Left renal cortex interstitium (tissue), 4 donors: ENCODE results near the gene AXDND1. TPM values are rescaled to one million over a fixed set of nuclear protein-coding genes. Genes with fewer than 3 reads are reported as not detected.
"Not testable (repeated sequence)": the region's sequence is repeated elsewhere in the genome, so short reads cannot be mapped to it uniquely, and the experiment has no call there.

ENCODE experiments used
- DNase-seq, 4 donors: peaks; one replicate each; pipeline ENCODE4 v3.0.0-alpha.2; 2013; ENCODE audit warnings: low read depth in 4 of 4, low spot score in 2 of 4, missing footprints in 1 of 4
- polyA plus RNA-seq, 4 donors: library from polyadenylated mRNA; unstranded; fragments of 120-200 nt; gene quantifications; one replicate each; pipeline ENCODE4 v1.2.1, GENCODE V29; 2013; ENCODE audit not compliant: insufficient read length in 4 of 4

Gene AXDND1
- polyA plus RNA-seq, 4 donors, result 8.4 to 44.3 (median 18.2) TPM

GRCh38 chr1:179459606-179460206 lies 93.9 kb downstream of the AXDND1 start:
- not testable (repeated sequence) for DNase-seq

DNA sequence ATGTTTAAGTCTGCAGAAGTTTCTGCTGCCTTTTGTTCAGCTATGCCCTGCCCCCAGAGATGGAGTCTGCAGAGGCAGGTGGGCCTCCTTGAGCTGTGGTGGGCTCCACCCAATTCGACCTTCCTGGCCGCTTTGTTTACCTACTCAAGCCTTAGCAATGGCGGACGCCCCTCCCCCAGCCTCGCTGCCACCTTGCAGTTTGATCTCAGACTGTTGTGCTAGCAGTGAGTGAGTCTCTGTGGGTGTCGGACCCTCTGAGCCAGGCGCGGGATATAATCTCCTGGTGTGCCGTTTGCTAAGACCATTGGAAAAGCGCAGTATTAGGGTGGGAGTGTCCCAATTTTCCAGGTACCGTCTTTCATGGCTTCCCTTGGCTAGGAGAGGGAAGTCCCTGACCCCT lies 99.9 kb downstream of the AXDND1 start:
- not testable (repeated sequence) for DNase-seq

- DNase-seq, result no peak
These were observed 108.9 kb downstream of the AXDND1 start for GRCh38 chr1:179474713-179475112.

GRCh38 chr1:179476484-179476883 lies 110.7 kb downstream of the AXDND1 start:
- DNase-seq, result no peak

- no peak for DNase-seq
These were observed 112.6 kb downstream of the AXDND1 start for GRCh38 chr1:179478370-179478769.

- DNase-seq, result no peak
These were observed 124.8 kb downstream of the AXDND1 start for GRCh38 chr1:179490611-179491010.

DNA sequence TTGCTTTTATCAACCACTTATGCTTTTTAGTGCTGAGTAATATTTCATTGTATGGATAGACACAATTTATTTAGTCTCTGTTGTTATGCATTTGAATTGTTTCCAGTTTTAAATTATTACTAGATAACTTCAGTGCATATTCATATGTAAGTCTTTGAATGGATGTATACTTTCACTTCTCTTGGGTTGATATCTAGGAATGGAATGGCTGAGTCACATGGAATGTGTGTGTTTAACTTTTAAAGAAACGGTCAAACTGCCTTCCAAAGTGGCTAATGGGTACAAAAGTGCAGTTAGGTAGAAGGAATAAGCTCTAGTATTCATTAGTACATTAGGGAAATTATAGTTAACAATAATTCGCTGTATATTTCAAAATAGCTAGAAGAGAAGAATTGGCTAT lies 127.6 kb downstream of the AXDND1 start:
- no peak for DNase-seq

- no peak for DNase-seq
These were observed 140.4 kb downstream of the AXDND1 start for GRCh38 chr1:179506199-179506598.

- no peak for DNase-seq
These were observed 143.6 kb downstream of the AXDND1 start for GRCh38 chr1:179509384-179509783.

GRCh38 chr1:179510038-179510437 lies 144.3 kb downstream of the AXDND1 start:
- no peak for DNase-seq

- no peak for DNase-seq
These were observed 151.4 kb downstream of the AXDND1 start for GRCh38 chr1:179516976-179517705.

DNA sequence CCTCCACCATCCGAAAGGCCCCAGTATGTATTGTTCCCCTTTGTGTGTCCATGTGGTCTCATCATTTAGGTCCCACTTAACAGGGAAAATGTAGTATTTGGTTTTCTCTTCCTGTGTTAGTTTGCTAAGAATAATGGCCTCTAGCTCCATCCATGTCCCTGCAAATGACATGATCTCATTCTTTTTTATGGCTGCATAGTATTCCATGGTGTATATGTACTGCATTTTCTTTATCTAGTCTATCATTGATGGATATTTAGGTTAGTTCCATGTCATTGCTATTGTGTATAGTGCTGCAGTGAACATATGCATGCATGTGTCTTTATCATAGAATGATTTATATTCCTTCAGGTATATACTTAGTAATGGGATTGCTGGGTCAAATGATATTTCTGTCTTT lies 152.8 kb downstream of the AXDND1 start:
- not testable (repeated sequence) for DNase-seq

DNA sequence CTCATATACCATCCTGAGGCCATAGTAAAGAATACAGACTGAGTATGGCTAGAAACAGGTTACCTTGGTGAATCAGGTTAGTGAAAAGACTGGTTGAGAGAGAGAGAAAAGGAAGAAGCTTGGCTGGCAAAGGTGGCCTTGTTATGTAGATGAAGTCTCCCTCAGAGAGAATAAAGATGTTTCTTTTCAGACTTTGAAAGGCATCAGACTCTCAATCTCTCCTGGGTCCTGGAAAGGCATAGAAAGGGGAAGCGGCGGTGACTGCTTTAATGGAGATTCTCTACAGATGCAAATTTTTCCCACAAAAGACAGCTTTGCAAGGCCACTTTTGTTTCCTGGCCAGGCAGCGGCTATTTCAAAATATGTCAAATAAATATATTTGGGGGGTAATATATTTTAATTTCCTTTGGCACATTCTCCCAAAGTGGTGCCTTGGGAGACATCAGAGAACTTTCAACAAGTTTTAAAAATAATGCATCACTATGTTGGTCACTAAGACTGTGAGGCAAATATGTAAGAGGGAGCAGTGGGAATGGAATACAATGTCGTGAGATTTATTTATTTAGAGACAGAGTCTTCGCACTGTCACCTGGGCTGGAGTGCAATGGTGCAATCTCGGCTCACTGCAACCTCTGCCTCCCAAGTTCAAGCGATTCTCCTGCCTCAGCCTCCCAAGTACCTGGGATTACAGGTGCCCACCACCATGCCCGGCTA lies 163.9 kb downstream of the AXDND1 start:
- DNase-seq, result no peak

DNA sequence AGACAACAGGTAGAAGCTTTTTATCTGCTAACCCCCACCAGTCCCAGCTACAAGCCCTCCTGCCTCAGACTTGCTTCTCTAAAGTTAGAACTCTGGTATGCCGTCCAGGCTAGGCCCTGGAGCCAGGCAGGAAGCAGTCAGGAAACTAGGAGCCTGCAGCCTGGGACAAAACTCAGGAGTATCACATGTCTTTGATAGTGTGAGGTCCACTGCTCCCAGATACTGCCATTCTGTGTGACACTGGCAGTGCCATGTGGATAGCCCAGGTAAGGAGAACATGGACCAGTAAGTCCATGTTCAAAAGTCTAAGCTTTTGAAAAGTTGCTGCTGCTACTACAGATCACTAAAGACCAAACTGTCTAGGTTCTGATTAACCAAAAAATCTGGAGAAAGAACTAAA lies 164.6 kb downstream of the AXDND1 start:
- DNase-seq, result no peak

DNA sequence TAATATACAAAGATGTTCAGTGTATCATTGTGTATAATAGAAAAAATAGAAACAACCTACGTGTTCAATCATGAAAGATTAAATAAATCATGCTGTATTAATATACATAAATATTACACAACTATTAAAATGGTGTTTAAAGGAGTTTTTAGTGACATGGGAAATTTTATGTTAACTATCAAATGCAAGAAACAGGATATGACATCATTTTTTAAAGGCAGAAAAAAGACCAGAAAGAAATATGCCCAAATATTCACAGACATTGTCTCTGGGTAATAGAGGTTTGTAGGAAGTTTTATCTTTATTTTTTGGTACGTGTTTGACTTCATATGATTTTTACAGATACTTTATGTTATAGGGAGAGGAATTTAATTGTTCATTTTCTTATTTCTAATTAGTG lies 176.0 kb downstream of the AXDND1 start:
- DNase-seq, result no peak

DNA sequence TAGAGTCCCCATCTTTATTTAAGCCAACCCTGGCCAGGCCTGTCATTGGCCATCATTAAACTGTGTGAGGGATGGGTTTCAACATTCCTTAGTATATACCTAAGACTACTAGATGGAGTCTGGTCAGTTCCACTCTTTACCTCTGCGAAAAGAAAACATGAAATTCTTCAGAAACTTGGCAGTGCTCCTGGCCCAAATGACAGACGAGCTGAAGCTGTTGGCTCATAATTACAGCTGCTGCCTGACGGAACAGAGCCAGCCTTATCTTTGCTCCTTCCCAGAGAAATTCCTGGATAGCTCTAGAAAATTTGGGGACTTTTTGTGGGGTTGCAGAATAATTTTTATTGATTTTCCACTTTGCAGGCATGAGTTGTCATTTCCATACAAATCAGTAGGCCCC lies 179.6 kb downstream of the AXDND1 start:
- DNase-seq, result no peak

GRCh38 chr1:179547021-179547535 lies 181.3 kb downstream of the AXDND1 start:
- DNase-seq, result no peak

- no peak for DNase-seq
These were observed 183.0 kb downstream of the AXDND1 start for GRCh38 chr1:179548666-179549367.

DNA sequence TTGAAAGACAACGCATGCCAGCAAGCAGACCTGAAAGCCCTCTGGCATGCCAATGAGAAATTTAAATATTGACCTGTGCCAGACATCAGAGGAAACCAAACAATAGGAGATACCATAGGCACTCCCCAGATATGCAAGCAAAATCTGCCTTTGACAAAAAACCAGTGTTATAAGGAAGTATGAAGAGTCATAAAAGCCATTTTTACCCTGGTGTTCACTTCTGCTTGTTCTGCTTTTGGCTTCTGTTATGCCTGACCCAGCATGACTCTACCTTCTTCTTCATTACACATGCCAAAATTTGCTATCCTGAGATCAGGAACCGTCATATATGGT lies 183.6 kb downstream of the AXDND1 start:
- DNase-seq, result no peak

DNA sequence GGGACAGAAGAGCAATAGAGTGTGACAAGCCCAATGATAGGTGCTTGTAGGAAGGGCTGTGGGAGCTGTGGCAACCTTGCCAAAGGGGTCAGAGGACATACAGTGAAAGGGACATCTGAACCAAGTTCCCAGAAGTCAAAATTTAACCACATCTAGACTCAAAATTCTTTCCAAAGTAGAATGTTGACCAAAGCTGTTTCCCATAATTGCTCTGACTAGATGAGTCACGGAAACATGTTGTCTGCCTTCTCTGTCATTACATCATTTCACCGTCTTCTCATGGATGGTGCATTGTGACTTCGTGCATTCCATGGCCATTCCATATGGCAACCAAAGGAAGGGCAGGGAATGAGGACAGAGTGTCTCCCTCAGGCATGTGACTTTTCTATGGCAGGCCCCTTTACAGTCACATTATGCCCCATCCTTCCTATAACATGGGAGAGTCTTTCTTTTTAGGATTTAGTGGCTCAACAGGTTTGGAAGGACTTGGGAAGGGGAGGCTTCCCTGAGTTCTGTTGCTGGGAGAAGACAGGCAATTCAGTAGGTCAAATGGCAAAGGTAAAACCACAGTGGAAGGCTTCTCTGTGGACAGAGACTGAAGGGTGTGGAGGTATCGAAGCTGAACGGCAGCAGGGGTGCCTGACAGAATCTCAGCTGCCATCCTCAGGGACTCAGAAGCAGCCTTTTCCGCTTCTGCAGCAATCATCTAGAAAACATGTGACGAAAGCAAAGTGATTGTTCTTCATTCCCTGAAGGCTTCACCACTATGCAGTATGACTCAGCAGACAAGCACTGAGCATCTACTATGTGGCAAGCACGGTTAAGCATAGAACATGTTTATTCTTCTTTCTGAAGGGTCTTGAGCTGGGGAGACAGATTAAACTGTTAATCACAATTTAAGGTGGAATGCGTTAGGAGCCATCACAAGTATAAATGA lies 185.2 kb downstream of the AXDND1 start:
- DNase-seq, result no peak
